GM19099 (cell line): Measurements from ENCODE around the gene AFDN.

Experiments
- POLR2A ChIP-seq: IDR thresholded peaks from 3 replicates; pipeline ENCODE4 v1.6.1; 2011; ENCODE audit warnings: low read depth; ENCODE audit not compliant: insufficient read length; ENCODE audit errors: extremely low read depth

The AFDN gene

DNA sequence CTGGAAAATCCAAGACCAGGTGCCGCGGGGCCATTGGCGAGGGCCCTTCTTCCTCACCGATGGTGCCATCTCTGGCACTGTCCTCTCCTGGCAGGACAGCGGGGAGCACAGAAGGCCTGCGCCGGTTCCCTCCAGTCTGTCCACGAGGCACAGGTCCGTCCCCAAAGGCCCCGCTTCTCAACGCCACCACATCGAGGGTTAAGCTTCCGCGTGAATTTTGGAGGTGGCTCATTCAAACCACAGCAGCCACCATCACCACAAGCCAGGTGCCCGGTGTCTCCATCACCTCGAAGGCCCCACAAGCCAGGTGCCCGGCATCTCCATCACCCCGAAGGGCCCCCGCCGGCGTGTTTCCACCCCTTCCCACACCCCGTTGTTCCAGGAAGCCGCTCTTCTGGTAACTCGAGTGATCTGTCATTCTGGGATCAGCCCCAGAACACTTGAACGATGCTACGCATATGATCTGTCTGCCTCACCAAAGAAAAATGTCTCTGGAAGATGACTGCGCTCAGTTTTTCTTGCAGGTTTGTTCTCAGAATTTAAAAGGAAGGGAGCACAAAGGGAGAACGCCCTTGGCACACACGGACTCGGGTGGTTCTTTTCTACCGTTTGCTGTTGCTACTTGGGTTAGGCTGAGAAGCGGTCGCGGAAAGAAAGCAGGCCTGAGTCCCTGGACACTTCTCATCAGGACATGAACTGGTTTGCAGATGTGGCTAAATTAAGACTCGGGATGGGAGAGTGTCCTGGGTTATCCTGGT is 160.9 kb downstream of the AFDN start:
- no peak for TF ChIP-seq POLR2A

DNA sequence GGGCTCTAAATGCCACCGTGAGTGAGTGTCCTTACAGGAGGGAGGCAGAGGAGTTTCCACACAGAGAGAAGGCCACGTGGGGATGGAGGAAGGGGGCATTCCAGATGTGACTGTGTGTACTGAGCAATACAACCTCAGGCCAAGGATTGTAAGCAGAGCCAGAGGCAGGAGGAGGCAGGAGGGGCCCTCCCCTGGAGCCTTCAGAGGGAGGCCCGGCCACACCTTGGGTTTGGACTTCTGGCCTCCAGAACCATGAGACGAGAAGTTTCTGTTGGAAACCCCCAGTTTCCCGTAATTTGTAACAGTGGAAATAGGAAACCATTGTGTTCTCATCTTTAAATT is 161.4 kb downstream of the AFDN start:
- no peak for TF ChIP-seq POLR2A

DNA sequence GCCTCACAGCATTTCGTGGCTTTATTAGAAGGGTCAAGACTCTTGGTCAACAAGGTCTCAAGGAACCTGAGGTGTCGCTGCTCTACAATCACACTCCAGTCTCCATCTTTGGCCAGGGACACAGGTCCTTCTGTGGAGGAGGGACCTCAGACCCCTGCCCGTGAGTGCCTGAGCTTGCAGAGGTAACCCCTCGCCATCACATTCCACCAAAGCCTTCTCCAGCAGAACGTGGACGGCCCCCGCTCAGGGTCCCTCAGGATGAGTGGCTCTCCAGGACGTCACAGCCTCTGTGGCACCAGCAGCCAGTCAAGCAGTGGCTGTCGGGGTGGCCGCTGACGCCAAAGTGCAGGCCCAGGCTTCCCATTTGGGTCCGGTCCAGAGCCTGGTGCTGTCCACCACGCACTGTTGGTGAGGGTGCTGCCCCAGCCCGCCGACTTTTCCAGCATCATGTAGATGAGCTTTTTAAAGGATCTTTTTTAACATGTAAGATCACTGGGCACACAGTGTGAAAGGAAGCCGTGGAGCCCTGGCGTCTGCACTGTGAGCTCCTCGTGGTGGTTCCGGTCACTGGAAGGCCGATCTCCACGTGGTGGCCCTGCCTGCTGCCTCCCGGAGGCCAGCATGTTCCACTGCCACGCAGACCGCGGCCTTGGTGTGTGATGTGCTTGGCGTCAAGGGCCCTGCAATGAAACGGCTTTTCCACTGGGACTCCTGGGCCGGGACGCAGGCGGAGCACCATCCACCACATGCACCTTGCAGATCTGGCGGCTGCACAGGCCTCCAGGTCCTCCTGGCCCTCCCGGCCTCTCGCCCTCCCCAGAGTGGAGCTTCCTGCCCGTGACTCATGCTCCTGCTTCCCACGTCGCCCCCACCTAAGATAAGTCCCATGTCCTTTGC is 162.5 kb downstream of the AFDN start:
- no peak for TF ChIP-seq POLR2A

DNA sequence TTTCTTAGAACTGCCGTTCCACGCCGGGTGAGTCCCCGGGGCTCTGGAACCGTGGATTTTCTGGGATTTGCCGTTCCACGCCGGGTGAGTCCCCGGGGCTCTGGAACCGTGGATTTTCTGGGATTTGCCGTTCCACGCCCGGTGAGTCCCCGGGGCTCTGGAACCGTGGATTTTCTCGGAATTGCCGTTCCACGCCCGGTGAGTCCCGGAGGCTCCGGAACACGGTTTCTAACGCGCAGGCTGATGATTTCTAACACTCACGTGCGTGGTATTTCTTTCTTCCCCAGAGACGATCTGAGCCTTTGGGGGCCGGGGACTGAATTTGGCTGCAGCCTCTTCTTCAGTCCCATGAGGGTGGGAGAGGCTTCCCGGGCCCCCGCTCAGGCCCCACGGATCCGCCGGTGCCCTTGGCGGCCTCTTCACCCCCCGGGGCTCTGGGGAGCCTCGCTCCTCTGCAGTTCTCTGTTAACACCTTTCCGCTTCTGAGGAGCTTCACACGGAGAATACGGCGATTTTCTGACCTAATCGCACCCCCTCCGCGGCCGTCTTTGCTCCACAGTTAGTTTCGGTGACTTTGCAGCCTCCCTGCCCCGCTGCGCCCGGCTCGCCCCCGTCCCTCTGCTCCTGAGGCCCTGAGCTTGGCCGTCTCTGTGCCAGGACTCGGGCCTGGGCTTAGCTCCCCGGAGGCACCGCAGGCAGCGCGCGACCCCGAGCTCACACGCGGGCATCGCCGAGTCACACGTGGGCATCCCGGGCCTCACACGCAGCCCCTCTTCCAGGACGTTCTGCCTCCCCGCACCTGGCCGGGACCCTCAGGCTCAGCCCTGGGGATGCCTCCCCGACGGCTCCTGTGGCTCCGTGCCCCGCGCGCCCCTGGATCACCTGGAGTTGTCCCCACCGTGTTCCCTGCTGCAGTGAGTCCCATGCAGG is 163.6 kb downstream of the AFDN start:
- no peak for TF ChIP-seq POLR2A

DNA sequence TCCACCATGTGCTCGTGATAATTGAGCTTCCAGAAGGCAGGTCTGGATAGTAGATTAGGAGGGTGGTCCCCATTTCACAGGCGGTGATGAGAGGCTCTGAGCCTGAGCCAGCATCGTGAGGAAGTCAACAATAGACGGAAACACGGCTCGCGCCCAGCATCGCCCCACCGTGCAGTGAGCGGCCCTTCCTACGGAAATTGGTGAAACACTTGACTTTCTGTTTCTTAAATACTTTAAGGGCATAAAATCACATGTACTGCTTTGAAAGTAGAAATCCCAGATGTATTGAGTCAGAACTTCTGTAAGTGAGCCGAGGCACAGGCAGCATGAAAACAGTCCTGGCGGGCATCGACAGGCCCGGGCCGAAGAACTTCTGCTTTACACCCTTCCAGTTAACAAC is 166.5 kb downstream of the AFDN start:
- TF ChIP-seq POLR2A = no peak

DNA sequence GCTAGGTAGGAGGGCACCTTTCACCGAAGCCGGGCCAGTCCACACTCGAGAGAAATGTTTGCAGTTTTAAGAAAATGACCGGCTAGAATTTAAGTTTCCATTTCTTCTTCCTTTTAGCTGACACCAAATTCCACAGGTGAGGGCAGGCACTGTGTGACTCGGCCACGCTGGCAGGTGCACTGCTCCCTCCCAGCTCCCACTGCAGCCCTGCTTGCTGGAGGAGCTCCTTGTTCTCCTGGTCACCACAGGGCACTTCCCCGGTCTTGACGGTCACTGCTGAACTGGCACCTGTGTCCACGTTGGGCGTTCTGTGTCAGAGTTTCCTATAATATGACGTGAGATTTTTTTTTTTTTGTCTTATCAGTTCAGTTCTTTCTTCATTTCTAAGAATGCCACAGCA is 167.1 kb downstream of the AFDN start:
- no peak for TF ChIP-seq POLR2A

DNA sequence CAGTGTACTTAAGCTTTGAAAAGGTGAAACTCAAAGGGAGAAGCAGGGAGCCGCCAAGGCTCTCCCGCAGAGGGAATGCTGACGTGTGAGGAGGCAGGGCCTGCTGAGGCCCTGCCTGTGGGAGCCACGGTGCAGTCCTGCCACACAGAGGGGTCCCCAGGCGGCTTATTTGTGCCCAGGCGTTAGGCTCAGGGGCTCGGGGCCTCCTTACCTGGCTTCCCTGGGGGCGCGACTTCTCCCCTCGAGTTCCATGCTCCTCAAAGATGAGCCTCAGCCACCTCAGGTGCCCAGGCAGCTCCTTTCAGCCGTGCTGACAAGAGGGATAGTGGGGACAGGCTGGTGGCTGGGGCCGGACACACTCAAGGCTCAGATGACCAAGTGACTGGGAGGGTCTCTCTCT is 168.6 kb downstream of the AFDN start:
- TF ChIP-seq POLR2A = no peak

DNA sequence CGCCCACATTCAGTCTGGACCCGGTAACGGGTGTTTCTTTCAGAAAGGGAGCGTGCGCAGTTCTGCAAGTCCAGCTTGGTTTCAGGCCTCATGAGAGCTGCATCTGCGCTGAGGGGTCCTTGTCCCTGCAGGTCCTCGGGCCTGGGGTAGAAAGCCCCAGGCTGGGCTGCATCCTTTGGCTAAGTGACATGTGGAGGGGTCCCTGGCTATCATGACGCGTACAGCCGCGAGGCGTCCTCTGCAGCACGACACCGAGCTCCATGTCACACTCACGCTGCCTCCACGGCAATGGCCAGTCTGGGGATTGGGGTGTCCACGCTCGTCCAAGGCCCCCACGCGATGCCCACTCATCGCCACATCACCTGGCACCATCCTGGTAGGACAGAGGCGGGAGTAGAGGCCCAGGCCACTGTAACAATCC is 169.0 kb downstream of the AFDN start:
- TF ChIP-seq POLR2A = no peak

DNA sequence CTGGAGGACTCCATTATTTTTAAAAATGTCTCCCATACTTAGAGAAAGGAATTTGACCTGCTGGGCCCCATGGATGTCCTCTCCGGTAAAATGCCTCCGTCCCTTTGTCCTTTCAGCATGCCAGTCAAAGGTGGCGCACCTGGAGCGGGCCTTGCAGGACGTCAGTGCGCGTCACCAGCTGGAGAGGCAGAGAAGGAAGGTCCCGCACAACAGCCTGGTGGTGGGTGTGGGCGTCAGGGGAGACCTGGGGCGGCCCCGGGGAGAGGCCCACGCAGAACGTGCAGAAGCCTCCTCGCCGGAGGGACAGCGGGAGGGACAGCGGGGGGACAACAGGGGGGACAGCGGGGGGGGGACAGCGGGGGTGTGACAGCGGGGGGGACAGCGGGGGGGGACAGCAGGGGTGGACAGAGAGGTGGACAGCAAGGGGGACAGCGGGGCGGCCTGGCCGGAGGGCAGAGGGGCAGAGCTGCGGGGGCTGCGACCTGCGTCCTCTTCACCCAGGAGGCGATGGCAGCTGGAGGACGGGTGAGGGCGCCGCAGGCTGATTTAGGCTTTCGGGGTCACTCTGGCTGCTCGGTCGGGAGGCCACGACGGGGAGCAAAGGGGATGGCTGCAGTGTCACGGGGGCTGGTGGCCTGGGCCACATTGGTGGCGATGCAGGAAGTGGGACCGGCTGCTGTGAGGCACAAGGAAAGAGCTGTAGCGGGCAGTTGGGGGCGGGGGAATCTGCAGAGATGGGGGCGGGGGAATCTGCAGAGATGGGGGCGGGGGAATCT is 169.9 kb downstream of the AFDN start:
- no peak for TF ChIP-seq POLR2A

DNA sequence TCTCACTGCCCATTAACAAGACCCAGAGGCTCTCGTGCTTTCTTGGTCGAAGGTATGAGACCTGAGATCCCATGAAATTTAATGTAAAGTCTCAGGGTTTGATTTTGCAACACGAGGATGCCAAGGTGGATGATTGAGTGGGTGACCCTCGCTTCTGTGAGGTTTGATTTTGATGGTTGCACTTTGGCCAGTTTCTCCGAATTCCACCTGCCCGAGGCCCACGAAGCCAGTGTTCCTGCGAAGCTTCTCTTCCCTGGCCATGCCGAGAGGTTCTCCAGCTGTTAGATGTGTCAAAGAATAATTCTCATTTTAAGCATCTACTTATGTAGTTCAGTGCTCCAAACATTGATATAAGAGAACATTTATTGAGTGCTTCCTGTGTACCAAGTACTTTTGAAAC is 170.9 kb downstream of the AFDN start, which contains the start of gene KIF25:
Gene KIF25 (plus strand): TSS at position 30 of the 400 bp plus-strand sequence. CDS start 31,915 bp downstream, outside the sequence.
- no peak for TF ChIP-seq POLR2A

DNA sequence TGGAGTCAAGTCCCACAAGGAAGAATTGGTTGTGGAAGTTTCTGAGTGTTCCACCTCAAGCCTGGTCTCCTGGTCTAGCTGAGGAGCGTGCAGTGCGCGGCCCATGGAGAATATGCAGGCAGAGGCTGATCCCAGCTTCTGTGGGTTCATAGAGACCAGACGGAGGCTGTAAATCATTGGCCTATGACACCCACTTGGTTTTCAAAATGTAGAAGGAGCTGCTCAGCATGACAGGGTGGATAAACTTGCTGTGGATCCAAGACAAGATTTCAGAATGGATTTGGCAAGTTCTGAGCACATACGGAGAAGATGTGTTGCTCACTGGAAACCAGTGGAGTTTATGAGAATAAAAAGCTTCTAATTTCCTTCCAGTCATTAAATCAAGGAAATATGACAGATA is 171.5 kb downstream of the AFDN start:
- TF ChIP-seq POLR2A = no peak

DNA sequence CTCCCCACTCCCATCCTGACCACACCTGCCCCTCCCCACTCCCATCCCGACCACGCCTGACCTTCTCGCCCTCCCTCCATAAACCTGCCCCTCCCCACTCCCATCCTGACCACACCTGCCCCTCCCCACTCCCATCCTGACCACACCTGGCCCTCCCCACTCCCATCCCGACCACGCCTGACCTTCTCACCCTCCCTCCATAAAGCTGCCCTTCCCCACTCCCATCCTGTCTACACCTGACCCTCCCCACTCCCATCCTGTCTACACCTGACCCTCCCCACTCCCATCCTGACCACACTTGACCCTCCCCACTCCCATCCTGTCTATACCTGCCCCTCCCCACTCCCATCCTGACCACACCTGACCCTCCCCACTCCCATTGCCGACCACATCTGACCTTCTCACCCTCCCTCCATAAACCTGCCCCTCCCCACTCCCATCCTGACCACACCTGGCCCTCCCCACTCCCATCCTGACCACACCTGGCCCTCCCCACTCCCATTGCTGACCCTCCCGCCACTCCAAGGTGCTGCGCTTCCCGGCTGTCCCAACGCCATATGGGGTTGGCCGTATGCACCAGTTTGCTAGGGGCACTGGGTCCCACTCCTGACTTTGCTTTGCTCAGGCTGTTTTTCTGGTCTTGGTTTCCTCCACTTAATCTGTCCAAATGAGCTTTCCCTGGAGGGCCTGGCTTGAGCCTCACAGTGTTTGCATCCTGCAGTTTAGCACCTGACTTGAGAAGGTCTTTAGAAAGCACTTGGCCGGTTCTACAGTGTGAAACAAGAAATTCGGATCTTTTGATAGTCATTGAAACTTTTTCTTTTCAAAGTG is 173.7 kb downstream of the AFDN start:
- no peak for TF ChIP-seq POLR2A

DNA sequence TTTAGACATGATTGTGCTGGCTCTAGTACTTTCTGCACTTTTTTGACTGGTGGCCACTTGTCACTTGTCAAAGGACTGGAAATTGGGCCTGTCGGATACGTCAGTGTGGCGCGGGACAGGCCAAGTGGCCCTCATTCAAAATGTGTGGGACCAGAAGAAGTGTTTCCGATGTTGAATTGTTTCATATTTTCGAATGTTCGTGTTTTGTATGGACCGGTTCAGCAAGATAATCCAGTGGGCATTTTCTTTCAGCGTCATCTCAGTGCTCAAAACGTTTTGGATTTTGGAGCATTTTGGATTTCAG is 174.3 kb downstream of the AFDN start:
- no peak for TF ChIP-seq POLR2A

DNA sequence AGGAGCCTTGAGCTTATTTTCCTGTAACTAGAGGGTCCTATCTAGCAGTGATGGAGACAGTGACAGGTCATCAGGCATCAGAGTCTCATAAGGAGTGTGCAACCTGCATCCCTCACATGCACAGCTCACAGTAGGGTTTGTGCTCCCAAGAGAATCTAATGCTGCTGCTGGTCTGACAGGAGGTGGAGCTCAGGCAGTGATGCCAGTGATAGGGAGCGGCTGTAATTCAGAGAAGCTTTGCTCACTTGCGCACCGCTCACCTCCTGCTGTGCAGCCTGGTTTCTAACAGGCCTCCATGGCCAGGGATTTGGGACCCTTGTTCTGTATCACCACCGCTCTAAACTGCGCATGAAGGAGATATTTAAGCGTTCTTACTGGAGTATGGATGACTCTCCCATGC is 176.1 kb downstream of the AFDN start:
- no peak for TF ChIP-seq POLR2A
